Dedifferentiated amniotic fluid mesenchymal stem cell (primary cell): ENCODE results near the gene CHST9.
"Not testable (repeated sequence)": the region's sequence is repeated elsewhere in the genome, so short reads cannot be mapped to it uniquely, and the experiment has no call there.

Experiments
- DNase-seq: peaks from one replicate; pipeline ENCODE4 v3.0.0-alpha.2; 2016; ENCODE audit errors: extremely low spot score

Gene CHST9

DNA sequence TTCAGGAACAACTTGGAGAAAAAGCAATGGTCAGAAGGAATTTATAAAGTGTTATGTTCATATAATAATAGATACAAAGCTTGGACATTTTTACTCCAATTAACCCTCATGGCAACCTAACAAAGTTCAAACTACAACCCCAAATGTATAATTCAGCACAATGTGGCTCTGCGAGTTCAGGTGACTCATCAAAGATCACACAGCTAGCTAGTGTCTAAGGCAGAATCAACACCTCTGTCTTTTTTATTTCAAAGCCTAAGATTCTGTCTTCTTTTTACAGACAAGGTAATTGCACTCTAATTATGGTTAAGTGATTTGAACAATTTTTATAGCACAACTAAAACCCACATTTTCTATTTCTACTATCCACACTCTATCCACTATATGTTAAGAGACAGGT lies 90.5 kb downstream of the CHST9 start:
- no peak for DNase-seq

GRCh38 chr18:27093290-27093689 lies 91.8 kb downstream of the CHST9 start:
- not testable (repeated sequence) for DNase-seq

GRCh38 chr18:27081701-27082100 lies 103.4 kb downstream of the CHST9 start:
- DNase-seq = no peak

- no peak for DNase-seq
Observed at GRCh38 chr18:27075828-27076227, 109.3 kb downstream of the CHST9 start.

GRCh38 chr18:27073404-27073830 lies 111.7 kb downstream of the CHST9 start:
- DNase-seq = no peak

- DNase-seq = no peak
Observed at GRCh38 chr18:27064673-27065072, 120.4 kb downstream of the CHST9 start.

- DNase-seq = no peak
Observed at GRCh38 chr18:27062802-27063201, 122.3 kb downstream of the CHST9 start.

DNA sequence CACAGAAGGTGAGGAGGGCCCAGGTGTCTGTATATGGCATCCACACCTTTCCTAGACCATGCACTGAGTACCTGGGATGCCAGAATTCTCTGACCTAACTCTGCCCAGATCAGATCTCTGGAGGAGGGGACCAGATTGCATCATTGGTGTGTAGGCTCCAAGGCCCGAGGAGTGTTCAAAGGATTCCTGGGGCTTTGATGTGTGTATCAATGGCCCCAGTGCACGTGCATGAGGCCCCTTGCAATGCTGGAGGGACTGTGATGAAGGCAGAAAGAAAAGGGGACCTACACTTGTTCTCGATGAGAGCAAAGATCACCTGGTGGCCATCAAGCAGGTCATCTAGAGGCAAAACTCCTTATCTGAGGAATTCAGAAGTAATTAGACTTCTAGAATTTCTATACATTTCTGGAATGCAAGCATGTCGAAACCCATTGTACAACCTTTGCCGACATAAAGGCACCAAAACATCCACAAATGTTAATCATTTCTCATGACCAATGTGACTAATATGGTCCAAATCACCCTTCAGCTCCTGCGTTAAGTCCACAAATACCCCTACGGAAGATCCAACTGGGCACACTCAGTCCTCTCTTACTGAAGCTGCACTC lies 123.5 kb downstream of the CHST9 start:
- DNase-seq = no peak

- DNase-seq = no peak
Observed at GRCh38 chr18:27057519-27058234, 127.4 kb downstream of the CHST9 start.

GRCh38 chr18:27054926-27055325 lies 130.2 kb downstream of the CHST9 start:
- no peak for DNase-seq

- no peak for DNase-seq
Observed at GRCh38 chr18:27049969-27050368, 135.1 kb downstream of the CHST9 start.

GRCh38 chr18:27045342-27045741 lies 139.8 kb downstream of the CHST9 start:
- DNase-seq = no peak

DNA sequence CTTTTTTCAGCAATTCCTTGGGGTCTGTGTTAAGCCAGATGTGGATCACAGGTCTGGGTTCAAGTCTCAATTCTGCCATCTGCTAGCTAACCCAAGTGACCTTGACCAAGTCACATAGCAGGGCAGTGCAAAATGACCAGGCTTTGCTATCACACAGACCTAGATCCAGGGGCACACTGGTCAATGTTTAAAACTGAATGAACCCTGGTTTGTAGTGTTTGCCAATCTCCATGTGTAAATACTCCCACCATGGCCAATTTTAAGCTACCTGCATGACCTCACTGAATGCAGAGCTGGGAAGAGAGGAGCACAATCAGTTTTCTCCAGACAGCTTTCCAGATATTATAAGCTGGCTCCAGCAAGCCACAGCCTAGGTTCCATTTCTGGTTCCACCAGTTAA lies 142.9 kb downstream of the CHST9 start:
- no peak for DNase-seq

DNA sequence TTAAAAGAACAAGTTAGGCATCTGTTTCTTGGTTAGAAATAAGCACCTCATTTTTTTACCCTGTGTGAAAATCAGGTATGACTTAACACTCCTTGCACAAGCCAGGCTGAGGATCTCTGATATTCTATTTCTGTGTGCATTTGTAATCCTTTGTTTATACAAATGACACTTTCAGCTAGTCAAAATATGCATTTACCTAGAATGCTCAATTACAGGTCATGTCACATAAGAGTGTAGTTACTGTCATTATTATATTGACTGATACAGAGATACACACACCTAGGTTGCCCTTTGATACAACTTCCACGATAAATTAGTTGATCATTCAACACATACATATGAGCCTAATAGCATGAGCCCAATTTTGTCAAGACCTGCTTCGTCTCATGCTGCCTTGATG lies 144.3 kb downstream of the CHST9 start:
- DNase-seq = no peak

DNA sequence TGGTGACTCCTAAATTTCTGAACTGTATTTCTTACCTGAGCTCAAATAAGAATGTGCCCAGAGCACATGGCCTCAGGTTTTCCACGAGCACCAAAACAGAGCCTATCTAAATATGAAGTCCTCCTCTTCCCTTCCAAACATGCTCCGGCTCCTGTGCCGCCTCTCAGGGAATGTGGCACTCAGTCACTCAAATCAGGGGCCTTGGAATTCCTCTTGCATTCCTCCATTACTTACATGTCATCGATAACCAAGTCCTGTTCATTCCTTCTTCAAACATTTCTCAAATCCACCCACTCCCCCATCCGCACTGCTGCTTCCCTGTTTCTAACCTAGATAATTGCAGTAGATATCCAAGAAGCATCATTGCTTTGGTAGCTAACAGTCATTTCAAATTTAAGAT lies 151.4 kb downstream of the CHST9 start:
- no peak for DNase-seq

- DNase-seq = no peak
Observed at GRCh38 chr18:27030421-27030820, 154.7 kb downstream of the CHST9 start.

- no peak for DNase-seq
Observed at GRCh38 chr18:27022477-27022876, 162.6 kb downstream of the CHST9 start.

DNA sequence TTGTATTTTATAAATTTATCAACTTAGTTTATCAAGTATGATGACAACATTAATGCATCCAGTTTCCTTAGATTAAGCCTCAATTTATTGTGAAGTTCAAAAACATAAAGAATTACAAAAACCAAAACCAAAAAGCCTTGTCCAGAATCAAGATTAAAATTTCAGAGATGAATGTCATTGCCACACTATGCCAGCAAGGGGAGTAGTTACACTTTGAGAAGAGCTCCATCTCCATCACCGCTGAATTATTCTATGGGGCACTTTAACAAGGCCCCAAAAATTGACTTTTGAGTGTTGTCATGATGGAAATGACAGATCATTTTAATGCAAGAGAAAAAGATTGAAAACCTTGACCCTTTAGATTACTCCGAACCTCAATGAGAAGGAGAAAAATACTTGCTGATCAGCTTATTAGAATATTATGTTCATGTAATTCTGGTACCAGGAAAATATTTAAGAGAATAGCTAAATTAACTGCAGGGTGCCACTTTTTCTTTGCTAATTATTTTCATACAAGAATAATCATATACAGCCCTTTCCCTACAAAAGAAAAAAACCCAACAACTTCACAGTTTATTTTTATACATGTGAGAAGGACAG lies 167.1 kb downstream of the CHST9 start:
- DNase-seq = no peak

- no peak for DNase-seq
Observed at GRCh38 chr18:27014841-27015240, 170.3 kb downstream of the CHST9 start.

DNA sequence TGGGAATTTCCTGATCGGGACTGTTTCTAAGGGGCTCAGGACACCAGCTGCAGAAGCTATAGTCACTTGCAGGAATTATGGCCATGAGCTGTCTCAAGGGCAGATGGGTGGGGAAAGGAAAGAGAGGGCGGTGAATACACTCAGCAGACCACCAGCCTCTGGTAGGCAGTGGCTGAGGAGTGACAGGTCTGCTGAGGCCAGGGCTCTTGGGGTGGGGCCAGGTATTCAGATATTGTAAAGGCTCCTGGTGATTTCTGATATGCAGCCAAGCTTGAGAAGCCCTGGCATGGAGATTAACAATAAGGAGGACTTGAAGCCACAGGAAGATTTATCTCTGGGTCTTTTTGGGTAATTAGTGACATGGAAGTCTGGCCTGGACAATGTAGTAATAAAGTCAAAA lies 174.3 kb downstream of the CHST9 start:
- DNase-seq = no peak

- no peak for DNase-seq
Observed at GRCh38 chr18:27009293-27009692, 175.8 kb downstream of the CHST9 start.

GRCh38 chr18:27008575-27008974 lies 176.5 kb downstream of the CHST9 start:
- DNase-seq = no peak

DNA sequence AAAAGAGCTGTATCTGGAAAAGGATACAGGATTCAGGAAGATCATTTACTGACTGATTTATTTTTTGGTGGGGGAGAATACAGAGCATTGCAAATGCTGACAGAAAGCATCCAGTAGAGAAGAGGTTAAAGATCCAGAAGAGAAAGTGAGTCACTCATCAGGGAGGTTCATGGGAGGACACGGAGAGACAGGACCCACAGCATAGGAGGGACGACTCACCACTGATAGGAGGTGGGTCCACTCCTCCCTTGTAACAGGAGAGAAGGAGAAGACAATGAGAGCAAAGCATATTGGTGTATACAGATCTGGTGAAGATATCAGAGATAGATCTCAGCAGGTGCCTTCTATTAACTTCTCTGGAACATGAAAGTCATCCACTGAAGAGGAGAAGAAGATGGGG lies 177.2 kb downstream of the CHST9 start:
- no peak for DNase-seq
